GM18907 (cell line): ENCODE data around the gene CCL13.
A peak's percentile ranks its signal among the peaks of the same experiment; 100 is the strongest.

Experiments
- ATAC-seq: cut with Tn5 transposase; IDR thresholded peaks from one replicate; pipeline ENCODE4 v1.9.1; 2021; ENCODE audit warnings: mild to moderate bottlenecking, moderate library complexity; ENCODE audit not compliant: unreplicated experiment

CCL13 gene

GRCh38 chr17:34361478-34362061 lies 5.3 kb downstream of the CCL13 start:
- ATAC-seq = peak; percentile 78

- ATAC-seq = no peak
These were observed 6.9 kb downstream of the CCL13 start, which contains the start of gene CCL1 for GRCh38 chr17:34363183-34363661. TSS of gene CCL1 (minus strand) at chr17:34363233. CDS start at chr17:34363161, 72 bp downstream.

- no peak for ATAC-seq
These were observed 8.5 kb downstream of the CCL13 start for GRCh38 chr17:34364751-34365150.

- ATAC-seq = no peak
These were observed 9.1 kb downstream of the CCL13 start for GRCh38 chr17:34365340-34365739.

GRCh38 chr17:34366010-34366409 lies 9.7 kb downstream of the CCL13 start:
- ATAC-seq = no peak

GRCh38 chr17:34366529-34367107 lies 10.3 kb downstream of the CCL13 start:
- ATAC-seq = no peak

- ATAC-seq = no peak
These were observed 11.4 kb downstream of the CCL13 start for GRCh38 chr17:34367486-34368195.

GRCh38 chr17:34368196-34368945 lies 12.1 kb downstream of the CCL13 start:
- ATAC-seq = no peak

- no peak for ATAC-seq
These were observed 12.7 kb downstream of the CCL13 start for GRCh38 chr17:34368946-34369500.

- no peak for ATAC-seq
These were observed 13.3 kb downstream of the CCL13 start for GRCh38 chr17:34369571-34369970.

GRCh38 chr17:34370376-34370996 lies 14.2 kb downstream of the CCL13 start:
- no peak for ATAC-seq

- ATAC-seq = no peak
These were observed 14.7 kb downstream of the CCL13 start for GRCh38 chr17:34370997-34371395.

GRCh38 chr17:34371405-34372100 lies 15.3 kb downstream of the CCL13 start:
- no peak for ATAC-seq

GRCh38 chr17:34374457-34374856 lies 18.2 kb downstream of the CCL13 start:
- ATAC-seq = no peak

GRCh38 chr17:34375426-34375997 lies 19.2 kb downstream of the CCL13 start:
- no peak for ATAC-seq

- ATAC-seq = peak; percentile 53
These were observed 21.0 kb downstream of the CCL13 start for GRCh38 chr17:34377078-34377823.

GRCh38 chr17:34378664-34379101 lies 22.4 kb downstream of the CCL13 start:
- ATAC-seq = peak; percentile 80

- no peak for ATAC-seq
These were observed 23.6 kb downstream of the CCL13 start for GRCh38 chr17:34379868-34380267.

- no peak for ATAC-seq
These were observed 26.4 kb downstream of the CCL13 start for GRCh38 chr17:34382621-34383124.
